ENCODE results near the gene MAPK12. TPM values are rescaled to one million over a fixed set of nuclear protein-coding genes. Genes with fewer than 3 reads are reported as not detected.

MAPK12 gene
- total and polyA plus RNA-seq, 2 of the 8 experiments (the other 6 are each of a cell fraction or from before 2014, with no cell fraction given): 17.3 to 20.3 TPM

DNA sequence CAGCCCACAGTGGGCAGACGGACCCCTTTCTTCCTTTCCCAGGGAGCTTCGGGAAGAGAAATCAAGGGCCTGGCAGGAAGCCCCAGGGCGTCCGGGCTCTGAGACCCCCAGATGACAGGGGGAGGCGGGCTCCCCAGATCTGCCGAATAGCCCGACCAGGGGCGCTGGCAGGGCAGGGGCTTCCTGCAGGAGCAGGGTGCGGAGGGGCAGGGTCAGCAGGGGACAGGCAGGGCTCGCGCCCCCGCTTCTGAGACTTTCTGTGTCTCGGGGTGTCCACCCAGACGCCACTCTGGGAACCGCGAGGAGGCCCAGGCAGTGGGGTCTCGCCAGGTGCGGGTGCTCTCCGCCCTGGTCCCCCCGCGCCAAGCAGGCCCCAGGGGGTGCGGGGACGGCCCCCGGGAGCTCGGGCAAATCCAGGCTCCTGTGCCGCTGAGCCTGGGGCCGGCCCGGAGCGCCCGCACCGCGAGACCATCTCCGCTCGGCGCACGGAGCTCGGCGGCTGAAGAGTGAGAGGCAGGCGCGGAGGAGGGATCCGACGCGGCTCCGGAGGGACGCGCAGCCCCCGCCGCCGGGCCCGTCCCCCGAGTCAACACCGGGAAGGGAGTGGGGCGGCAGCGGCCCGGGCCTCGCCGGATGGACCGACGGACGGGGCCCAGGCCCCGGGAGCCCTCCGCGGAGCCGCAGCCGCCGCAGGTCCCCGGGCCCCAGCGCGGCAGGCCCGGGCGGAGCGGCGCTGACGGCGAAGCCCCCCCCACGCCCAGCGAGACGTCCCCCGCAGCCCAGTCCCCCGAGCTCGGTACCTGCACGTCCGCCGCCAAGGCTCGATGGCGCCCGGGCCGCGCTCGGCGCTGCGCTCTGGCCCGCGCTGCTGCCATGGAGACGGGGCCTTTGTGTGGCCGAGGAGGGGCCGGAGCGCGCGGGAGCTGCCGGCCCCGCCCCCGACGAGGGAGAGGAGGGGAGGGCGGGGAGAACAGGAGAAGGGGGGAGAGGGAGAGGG lies 45.6 kb upstream of the MAPK12 start, which contains the start of gene PLXNB2:
Gene PLXNB2, minus strand, starts transcription at position 894 of the 997 bp plus-strand sequence. CDS start 17,062 bp downstream, outside the sequence.
- Histone ChIP-seq H3K79me2 (ENCODE audit: control insufficient read depth in 1 of 2, insufficient read depth in 2 of 2, low read length in 2 of 2) (peaks cover 0 to 8% of the 10 kb centered on the region in 2 experiments; a peak in 2 of 4 replicates), H2BK120ac (replicated peaks; ENCODE audit: low read depth, low read length) (peak within 1 kb of the TSS; percentile 47), H2BK5ac (ENCODE audit: low read depth, low read length) (peak within 1 kb of the TSS; percentile 60; the same call in 1 of the 2 replicates), H3K23me2 (ENCODE audit: low read depth, low read length) (peaks cover 2% of the 10 kb centered on the region; the same call in 1 of the 2 replicates), H3K4me2 (ENCODE audit: insufficient read depth in 1 of 2, low read depth in 2 of 2, low read length in 2 of 2) (peak within 1 kb of the TSS; percentile 53 to 80), H3K27me3 (replicated peaks in 1 of 4; ENCODE audit: control insufficient read depth in 3 of 4, extremely low read depth in 1 of 4, insufficient read depth in 3 of 4, low read length in 3 of 4) (no peaks in the 10 kb centered on the region; a peak in 2 of 7 replicates), H3K36me3 (ENCODE audit: control insufficient read depth in 2 of 4, insufficient read depth in 4 of 4, low read length in 3 of 4) (no peaks in the 10 kb centered on the region), H4K20me1 (replicated peaks in 1 of 2; ENCODE audit: control insufficient read depth in 1 of 2, insufficient read depth in 2 of 2, low read length in 2 of 2) (peaks cover 4 to 17% of the 10 kb centered on the region in 2 experiments), H3K56ac (replicated peaks; ENCODE audit: insufficient read length, low read depth, low read length) (no peak within 1 kb of the TSS), H3K18ac (ENCODE audit: extremely low read depth, low read length) (peak within 1 kb of the TSS; percentile 87), H3K9me3 (ENCODE audit: insufficient read depth in 2 of 2, low read depth in 1 of 2, low read length in 1 of 2) (no peaks in the 10 kb centered on the region; a peak in 1 of 4 replicates), H3K27ac (ENCODE audit: low read depth, low read length) (no peak within 1 kb of the TSS; the same call in 1 of the 2 replicates), H2BK15ac (ENCODE audit: low read length) (0 out of 2 replicates have a peak within 1 kb of the TSS, but pooled peaks have one; percentile 61), H3K79me1 (ENCODE audit: low read depth, low read length) (peaks cover 1% of the 10 kb centered on the region), H3K4me3 (ENCODE audit: extremely low read depth in 1 of 4, insufficient read depth in 2 of 4, low read depth in 3 of 4, low read length in 4 of 4) (peak within 1 kb of the TSS; percentile 64 to 70 (median 66)), H2BK12ac (ENCODE audit: low read depth, low read length) (peak within 1 kb of the TSS; percentile 68; the same call in 1 of the 2 replicates), H3K23ac (ENCODE audit: insufficient read length) (no peak within 1 kb of the TSS), H2AFZ (ENCODE audit: low read length) (no peak within 1 kb of the TSS), H3K9ac (replicated peaks in 1 of 4; ENCODE audit: extremely low read depth in 1 of 4, low read depth in 3 of 4, low read length in 3 of 4) (peak within 1 kb of the TSS in 3 of 4 experiments; percentile 51 to 66 (median 64); a peak in 5 of 7 replicates), H3K4me1 (replicated peaks in 1 of 4; ENCODE audit: control insufficient read depth in 3 of 4, insufficient read depth in 4 of 4, low read length in 3 of 4) (peaks cover 3 to 36% (median 20%) of the 10 kb centered on the region in 4 experiments), H4K91ac (replicated peaks; ENCODE audit: insufficient read length, low read length) (peak within 1 kb of the TSS; percentile 89), H2BK20ac (ENCODE audit: low read length) (peak within 1 kb of the TSS; percentile 86; the same call in 1 of the 2 replicates), H3K4ac (replicated peaks; ENCODE audit: insufficient read length, low read depth, low read length) (peak within 1 kb of the TSS; percentile 69), H4K8ac (ENCODE audit: extremely low read depth, insufficient read depth, low read length) (peak within 1 kb of the TSS; percentile 90), H2AK5ac (ENCODE audit: low read depth, low read length) (0 out of 2 replicates have a peak within 1 kb of the TSS, but pooled peaks have one; percentile 39), H4K5ac (ENCODE audit: insufficient read length, low read depth, low read length) (peak within 1 kb of the TSS; percentile 51), H3K14ac (ENCODE audit: insufficient read length) (no peak within 1 kb of the TSS)
- 6% methylated on average over 29 of the region's 105 CpGs; no CpG with 5 or more reads in 1 of the 2 experiments for WGBS, 2 experiments (ENCODE audit: extremely low coverage in 1 of 2, insufficient coverage in 1 of 2, insufficient read length in 1 of 2, insufficient replicate concordance in 2 of 2, low coverage in 1 of 2, low lambda C conversion rate in 2 of 2, missing lambda C conversion rate in 1 of 2)
- ChIA-PET POLR2A (ENCODE audit: partially characterized antibody) (interaction anchor here (0.6 to 2.2 kb wide), 3 partner anchors 13 to 163 kb away, joined by 3 to 16 read pairs (median 5); no protein-coding TSS in a partner anchor), CTCF (ENCODE audit: partially characterized antibody) (interaction anchor here (1.0 to 2.9 kb wide), 3 partner anchors 10 to 35 kb away, joined by 3 to 12 read pairs (median 7); no protein-coding TSS in a partner anchor)
- DNase-seq (ENCODE audit: low read depth in 1 of 2, low spot score in 2 of 2): peak in 1 of 2 experiments; percentile 78
- FAIRE-seq: no peak
- TF ChIP-seq KDM4A (IDR thresholded peaks at IDR 0.05; ENCODE audit: low read depth, low read length, severe bottlenecking): peak; percentile 85
- TF ChIP-seq TAF1 (IDR thresholded peaks at IDR 0.05; ENCODE audit: low read depth, low read length): peak; percentile 66
- TF ChIP-seq ASH2L (IDR thresholded peaks at IDR 0.05; ENCODE audit: low read length): no peak
- TF ChIP-seq YY1 (IDR thresholded peaks at IDR 0.05; ENCODE audit: low read depth, low read length): peak; percentile 54; the same call in 1 of the 2 replicates
- 0 out of 3 replicates have a peak, but pooled peaks of 1 of the 2 experiments have one; percentile 20 for TF ChIP-seq POLR2A (IDR thresholded peaks at IDR 0.05; ENCODE audit: control extremely low read depth in 1 of 2, low read depth in 2 of 2, low read length in 2 of 2)
- peak; percentile 27 for TF ChIP-seq EZH2 (IDR thresholded peaks at IDR 0.05; ENCODE audit: low read depth, low read length, severe bottlenecking)
- TF ChIP-seq RBBP5 (IDR thresholded peaks at IDR 0.05; ENCODE audit: borderline replicate concordance, low read depth, low read length): peak; percentile 60; the same call in 1 of the 2 replicates
- TF ChIP-seq PHF8 (conservative IDR thresholded peaks at IDR 0.05; ENCODE audit: low read depth, low read length): peak; percentile 38; the same call in 1 of the 2 replicates

Measured in H1 (cell line).